ENCODE data around the gene DIAPH3. TPM values are rescaled to one million over a fixed set of nuclear protein-coding genes. Genes with fewer than 3 reads are reported as not detected.

The DIAPH3 gene
- total and polyA plus RNA-seq, 2 of the 8 experiments (the other 6 are each of a cell fraction or from before 2014, with no cell fraction given): 8.0 to 30.8 TPM

DNA sequence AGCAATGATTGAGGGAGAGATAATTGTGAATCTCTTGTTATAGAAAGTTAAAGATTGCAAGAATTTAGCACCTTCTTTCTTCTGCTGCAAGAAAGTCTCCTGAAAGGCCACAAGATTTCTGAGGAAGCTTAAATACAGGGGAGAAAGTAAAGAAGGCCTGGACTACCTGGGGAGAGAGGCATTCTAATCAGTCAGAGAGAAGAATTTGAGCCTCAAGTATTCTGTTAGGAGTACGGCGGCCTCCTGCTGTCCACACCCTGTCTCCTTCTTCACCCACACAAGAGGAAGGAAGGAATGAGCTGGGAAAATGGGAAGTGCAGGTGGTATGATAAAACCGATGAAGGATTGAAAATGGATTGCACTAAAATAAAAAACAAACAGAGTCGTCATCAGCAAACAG is 474.7 kb downstream of the DIAPH3 start:
- Histone ChIP-seq H3K79me1 (ENCODE audit: low read depth, low read length) (no peaks in the 10 kb centered on the region), H4K8ac (ENCODE audit: extremely low read depth, insufficient read depth, low read length) (no peak overlapping the region), H3K9me3 (ENCODE audit: insufficient read depth in 2 of 2, low read depth in 1 of 2, low read length in 1 of 2) (no peaks in the 10 kb centered on the region), H3K4me3 (ENCODE audit: extremely low read depth in 1 of 4, insufficient read depth in 2 of 4, low read depth in 3 of 4, low read length in 4 of 4) (no peak overlapping the region), H3K27me3 (replicated peaks in 1 of 4; ENCODE audit: control insufficient read depth in 3 of 4, extremely low read depth in 1 of 4, insufficient read depth in 3 of 4, low read length in 3 of 4) (no peaks in the 10 kb centered on the region), H2AFZ (ENCODE audit: low read length) (no peak overlapping the region), H3K23me2 (ENCODE audit: low read depth, low read length) (no peaks in the 10 kb centered on the region), H4K91ac (replicated peaks; ENCODE audit: insufficient read length, low read length) (no peak overlapping the region), H2BK12ac (ENCODE audit: low read depth, low read length) (no peak overlapping the region), H3K4ac (replicated peaks; ENCODE audit: insufficient read length, low read depth, low read length) (no peak overlapping the region), H2AK5ac (ENCODE audit: low read depth, low read length) (no peak overlapping the region), H3K23ac (ENCODE audit: insufficient read length) (no peak overlapping the region), H2BK5ac (ENCODE audit: low read depth, low read length) (no peak overlapping the region), H3K56ac (replicated peaks; ENCODE audit: insufficient read length, low read depth, low read length) (no peak overlapping the region), H3K79me2 (ENCODE audit: control insufficient read depth in 1 of 2, insufficient read depth in 2 of 2, low read length in 2 of 2) (no peaks in the 10 kb centered on the region), H3K9ac (replicated peaks in 1 of 4; ENCODE audit: extremely low read depth in 1 of 4, low read depth in 3 of 4, low read length in 3 of 4) (no peak overlapping the region), H3K14ac (ENCODE audit: insufficient read length) (no peak overlapping the region), H2BK20ac (ENCODE audit: low read length) (no peak overlapping the region), H4K20me1 (replicated peaks in 1 of 2; ENCODE audit: control insufficient read depth in 1 of 2, insufficient read depth in 2 of 2, low read length in 2 of 2) (no peaks in the 10 kb centered on the region), H2BK120ac (replicated peaks; ENCODE audit: low read depth, low read length) (no peak overlapping the region), H3K4me2 (ENCODE audit: insufficient read depth in 1 of 2, low read depth in 2 of 2, low read length in 2 of 2) (no peak overlapping the region), H3K4me1 (replicated peaks in 1 of 4; ENCODE audit: control insufficient read depth in 3 of 4, insufficient read depth in 4 of 4, low read length in 3 of 4) (peaks cover 0 to 8% (median 2%) of the 10 kb centered on the region in 4 experiments; a peak in 5 of 7 replicates), H2BK15ac (ENCODE audit: low read length) (no peak overlapping the region), H3K27ac (ENCODE audit: low read depth, low read length) (no peak overlapping the region), H4K5ac (ENCODE audit: insufficient read length, low read depth, low read length) (peak overlapping the region; percentile 56), H3K36me3 (ENCODE audit: control insufficient read depth in 2 of 4, insufficient read depth in 4 of 4, low read length in 3 of 4) (no peaks in the 10 kb centered on the region), H3K18ac (ENCODE audit: extremely low read depth, low read length) (no peak overlapping the region)
- WGBS, 2 experiments (ENCODE audit: extremely low coverage in 1 of 2, insufficient coverage in 1 of 2, insufficient read length in 1 of 2, insufficient replicate concordance in 2 of 2, low coverage in 1 of 2, low lambda C conversion rate in 2 of 2, missing lambda C conversion rate in 1 of 2): 28% methylated on average over 4 of the region's 4 CpGs; no CpG with 5 or more reads in 1 of the 2 experiments
- FAIRE-seq (peak; percentile 80), DNase-seq (ENCODE audit: low read depth in 1 of 2, low spot score in 2 of 2) (peak in 1 of 2 experiments; percentile 17)
- ChIA-PET POLR2A (ENCODE audit: partially characterized antibody) (no interaction called here), CTCF (ENCODE audit: partially characterized antibody) (interaction anchor here (1.1 to 1.3 kb wide), 3 partner anchors 9 to 298 kb away, joined by 3 to 4 read pairs (median 3); no protein-coding TSS in a partner anchor)
- TF ChIP-seq CHD2 (IDR thresholded peaks at IDR 0.05; ENCODE audit: low read length): no peak
- TF ChIP-seq TEAD4 (IDR thresholded peaks at IDR 0.05; ENCODE audit: low read depth, low read length): peak; percentile 57; the same call in 1 of the 2 replicates

All from H1 (cell line).